HG02840 (cell line): ENCODE data around the gene IL24.

Experiments used
- ATAC-seq: cut with Tn5 transposase; IDR thresholded peaks from one replicate; pipeline ENCODE4 v1.9.1; 2021; ENCODE audit warnings: mild to moderate bottlenecking, moderate library complexity, moderate number of reproducible peaks; ENCODE audit not compliant: unreplicated experiment, low FRiP score

The IL24 gene

DNA sequence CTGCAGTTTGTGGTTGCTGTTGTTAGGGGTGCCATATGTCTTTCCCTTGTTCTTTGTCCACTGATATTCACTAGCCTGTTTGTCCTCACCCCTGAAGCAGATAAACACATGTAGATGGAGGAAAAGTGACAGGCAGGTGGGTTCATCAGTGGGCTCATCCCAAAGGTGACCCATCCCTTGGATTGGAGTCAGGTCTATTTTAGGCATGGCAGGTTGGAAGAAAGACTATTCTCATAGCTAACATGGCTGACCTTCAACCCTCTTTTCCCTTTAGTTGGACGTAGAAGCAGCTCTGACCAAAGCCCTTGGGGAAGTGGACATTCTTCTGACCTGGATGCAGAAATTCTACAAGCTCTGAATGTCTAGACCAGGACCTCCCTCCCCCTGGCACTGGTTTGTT lies 5.5 kb downstream of the IL24 start:
- no peak for ATAC-seq

DNA sequence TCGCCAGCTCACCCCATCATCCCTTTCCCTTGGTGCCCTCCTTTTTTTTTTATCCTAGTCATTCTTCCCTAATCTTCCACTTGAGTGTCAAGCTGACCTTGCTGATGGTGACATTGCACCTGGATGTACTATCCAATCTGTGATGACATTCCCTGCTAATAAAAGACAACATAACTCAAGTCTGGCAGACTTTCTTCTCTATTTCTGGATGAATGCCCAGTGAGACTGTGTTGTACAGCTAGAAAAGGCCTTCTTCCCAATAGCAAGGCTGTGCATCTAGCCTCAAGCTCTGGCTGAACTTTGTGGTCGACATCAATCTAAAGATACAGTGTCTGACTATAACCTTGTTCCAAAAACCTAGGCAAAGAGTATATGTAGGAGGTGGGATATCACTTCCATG lies 6.4 kb downstream of the IL24 start:
- ATAC-seq = no peak

DNA sequence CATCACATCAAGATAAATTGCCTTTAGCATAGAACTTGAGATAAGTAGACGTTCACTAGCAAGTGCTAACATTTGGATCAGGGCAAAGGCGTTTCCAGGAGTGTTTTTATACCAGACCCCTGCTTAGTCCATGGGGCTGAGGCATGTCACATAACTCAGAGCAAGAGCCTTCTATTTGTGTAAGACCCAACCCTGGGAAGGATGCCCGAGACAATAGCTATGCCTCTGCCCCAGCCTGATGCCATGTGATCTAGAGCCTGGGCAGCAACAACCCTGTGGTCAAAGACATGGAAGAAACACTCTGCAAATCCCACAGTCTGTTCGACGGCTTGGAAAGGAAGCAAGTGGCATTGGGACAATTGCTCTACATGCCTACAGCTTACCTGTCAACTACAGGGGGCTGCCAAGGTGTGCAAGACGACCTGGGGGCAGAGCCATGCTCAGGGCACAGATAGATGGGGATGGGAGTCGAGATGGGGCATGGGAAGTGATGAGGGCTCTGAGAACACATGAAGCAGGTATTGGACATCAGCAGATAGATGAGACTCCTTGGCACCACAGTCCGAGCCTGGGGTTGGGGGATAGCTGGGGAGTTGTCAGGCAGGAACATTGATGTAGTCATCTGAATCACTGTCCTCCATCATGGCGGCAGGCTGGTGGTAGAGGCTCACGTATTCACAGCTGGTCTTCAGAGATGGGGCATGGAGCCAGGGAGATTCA lies 7.3 kb downstream of the IL24 start:
- ATAC-seq = no peak

- ATAC-seq = no peak
Measured at GRCh38 chr1:206905295-206906164, 8.3 kb downstream of the IL24 start.

GRCh38 chr1:206907304-206907991 lies 10.2 kb downstream of the IL24 start:
- no peak for ATAC-seq

- no peak for ATAC-seq
Measured at GRCh38 chr1:206908038-206908437, 10.8 kb downstream of the IL24 start.

DNA sequence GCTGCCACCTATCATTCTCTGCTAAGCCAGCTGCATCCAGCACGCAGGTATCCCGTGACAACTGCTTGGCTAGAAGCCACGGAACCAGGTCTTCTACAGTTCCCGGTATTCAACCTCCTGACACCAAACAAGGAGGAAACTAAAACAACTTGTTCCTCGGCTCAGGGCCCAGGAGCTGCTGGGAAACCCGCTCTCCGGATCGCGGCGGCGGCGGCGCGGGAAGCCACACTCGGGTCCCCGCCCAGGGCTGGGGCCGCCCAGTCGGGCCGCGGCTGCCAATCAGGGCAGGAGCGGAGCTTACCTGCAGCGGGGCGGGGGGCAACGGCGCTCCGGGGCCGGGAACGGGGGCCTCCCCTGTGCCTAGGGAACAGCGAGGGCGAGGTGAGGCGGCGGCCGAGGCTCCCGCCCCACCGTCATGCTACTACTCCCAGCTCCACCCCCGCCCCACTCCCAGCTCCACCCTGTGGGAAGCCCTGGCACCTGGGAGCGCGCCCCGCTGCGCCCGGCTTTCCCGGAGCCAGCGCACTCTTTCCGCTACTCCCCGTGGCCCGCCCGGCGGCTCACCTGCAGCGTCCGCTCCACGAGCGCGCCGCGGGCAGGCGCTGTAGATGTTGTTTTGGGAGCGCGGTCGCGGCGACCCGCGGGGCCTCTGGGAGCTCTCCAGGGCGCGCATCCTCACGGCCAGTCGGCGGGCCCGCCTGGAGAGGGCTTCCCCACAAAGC lies 12.1 kb downstream of the IL24 start:
- no peak for ATAC-seq

DNA sequence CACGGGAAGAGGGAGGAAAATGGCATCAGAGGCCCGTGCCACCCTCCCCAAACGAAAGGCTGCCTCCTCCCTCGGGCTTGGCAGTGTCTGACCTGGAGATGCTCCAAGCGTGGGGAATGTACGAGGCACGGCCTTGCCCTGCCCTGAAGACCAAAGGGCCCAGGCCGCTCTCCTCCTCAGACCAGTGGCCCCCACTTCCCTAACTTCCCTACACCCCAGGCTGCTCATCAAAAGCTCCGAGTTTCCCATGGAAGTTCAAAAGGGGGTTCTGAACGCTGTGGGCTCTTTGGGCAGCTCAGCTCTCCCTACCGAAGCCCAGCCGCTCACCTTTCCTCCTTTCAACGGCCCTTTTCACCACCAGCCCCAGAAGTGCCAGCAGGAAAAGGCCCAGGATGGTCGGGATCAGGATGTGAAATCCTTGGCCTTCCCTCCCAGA lies 12.7 kb downstream of the IL24 start:
- ATAC-seq = no peak

- ATAC-seq = no peak
Measured at GRCh38 chr1:206911064-206911663, 13.9 kb downstream of the IL24 start.

GRCh38 chr1:206912445-206913095 lies 15.3 kb downstream of the IL24 start:
- no peak for ATAC-seq

DNA sequence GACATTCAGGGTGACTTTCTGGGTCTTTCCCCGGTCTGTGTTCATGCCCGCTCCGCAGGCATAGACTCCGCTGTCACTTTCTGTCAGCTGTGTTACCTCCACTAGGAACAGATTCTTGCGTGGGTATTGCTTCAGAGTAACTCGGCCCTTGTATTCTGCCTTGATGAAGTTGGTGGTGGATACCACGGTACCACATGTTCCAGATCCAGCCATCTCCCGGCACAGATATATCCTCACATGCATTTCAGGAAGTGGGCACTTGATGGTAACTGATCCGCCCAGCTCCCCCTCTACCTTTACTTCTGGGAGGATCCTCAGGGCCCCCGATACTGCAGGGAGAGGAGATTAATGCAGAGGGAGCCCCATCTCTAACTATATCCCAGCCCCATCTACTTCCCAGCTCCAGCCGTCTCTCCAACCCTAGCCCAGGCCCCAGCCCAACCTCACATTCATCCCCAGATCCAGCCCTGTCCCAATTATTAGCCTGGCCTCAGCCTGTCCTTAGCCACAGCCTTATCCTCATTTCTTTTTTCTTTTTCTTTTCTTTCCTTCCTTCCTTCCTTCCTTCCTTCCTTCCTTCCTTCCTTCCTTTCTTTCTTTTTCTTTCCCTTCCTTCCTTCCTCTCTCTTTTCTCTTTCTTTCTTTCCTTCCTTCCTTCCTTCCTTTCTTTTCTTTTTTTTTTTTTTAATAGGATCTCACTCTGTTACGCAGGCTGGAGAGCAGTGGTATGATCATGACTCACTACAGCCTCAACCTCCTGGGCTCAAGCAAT lies 16.7 kb downstream of the IL24 start:
- no peak for ATAC-seq

GRCh38 chr1:206915030-206915735 lies 17.9 kb downstream of the IL24 start:
- ATAC-seq = no peak

DNA sequence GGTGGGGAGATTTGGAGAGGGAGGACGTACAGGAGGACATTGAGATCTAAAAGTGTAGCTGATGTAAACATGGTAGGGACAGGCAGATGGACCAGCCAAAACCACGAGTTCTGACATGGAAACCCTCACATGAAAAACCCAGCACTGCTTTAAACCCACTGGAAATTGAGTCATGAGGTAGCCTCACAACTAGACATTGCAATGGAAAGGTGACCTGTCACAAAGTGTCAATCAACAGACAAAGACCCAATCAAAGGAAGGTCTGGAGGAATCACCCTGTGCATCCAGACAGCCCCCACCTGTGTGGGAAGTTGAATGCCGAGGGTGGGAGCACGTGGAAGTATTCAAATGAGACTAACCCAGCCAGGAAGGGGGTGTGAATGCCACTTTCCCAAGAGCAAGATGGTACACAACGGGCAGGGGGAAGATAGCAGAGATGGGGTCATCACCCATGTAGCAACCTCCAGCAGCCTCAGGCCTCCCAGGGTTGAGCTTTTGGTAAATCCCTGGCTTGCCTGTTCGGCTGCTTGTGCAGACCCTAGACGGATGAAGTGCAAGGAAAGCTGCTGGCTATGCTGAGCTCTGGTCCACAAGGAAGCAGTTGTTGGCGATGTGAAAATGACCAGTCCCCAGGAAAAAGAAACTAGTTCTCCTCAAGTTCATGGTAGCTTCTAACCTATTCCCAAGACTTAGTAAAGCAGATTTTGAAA lies 18.9 kb downstream of the IL24 start:
- no peak for ATAC-seq

DNA sequence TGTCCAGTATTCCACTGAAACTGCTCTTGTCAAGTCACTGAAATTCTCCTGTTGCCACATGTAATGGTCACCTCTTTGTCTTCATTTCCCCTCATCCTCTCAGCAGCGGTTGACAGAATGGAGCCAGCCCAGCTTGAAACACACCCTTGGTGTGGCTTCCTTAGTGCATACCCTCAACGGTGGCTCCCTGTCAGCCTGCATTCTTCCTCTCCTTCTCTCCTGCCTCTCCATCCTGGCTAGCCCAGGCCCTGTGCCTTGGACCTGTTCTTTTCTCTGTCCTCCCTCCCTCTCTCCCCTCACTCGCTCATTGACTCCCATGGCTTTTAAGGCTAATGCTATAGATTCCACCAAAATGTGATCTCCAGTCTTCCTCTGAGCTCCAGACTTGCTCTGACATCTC lies 20.8 kb downstream of the IL24 start:
- ATAC-seq = no peak

GRCh38 chr1:206921772-206922265 lies 24.6 kb downstream of the IL24 start, which contains the start of gene FCMR:
FCMR (minus strand) TSS chr1:206921941; CDS start chr1:206921854, 87 bp downstream.
- peak; percentile 34 for ATAC-seq

GRCh38 chr1:206922524-206922923 lies 25.3 kb downstream of the IL24 start:
- no peak for ATAC-seq
